SK-N-SH (cell line): ENCODE results near the gene CST9. TPM values are rescaled to one million over a fixed set of nuclear protein-coding genes. Genes with fewer than 3 reads are reported as not detected.

Experiments
- CTCF ChIA-PET: fragments of 300-600, 350-600 bp; formaldehyde crosslinking; extraction: SDS; loops from one replicate; lab custom pipeline; 2021; lab: Yijun Ruan, JAX
- POLR2A ChIA-PET: fragments of 350-600 bp; sonication (Branson Sonifier 250); formaldehyde crosslinking; extraction: SDS; loops from one replicate; lab custom pipeline; 2020; ENCODE audit warnings: antibody characterized with exemption, inconsistent platforms; lab: Yijun Ruan, JAX
- DNase-seq: peaks from one replicate; pipeline ENCODE4 v3.0.0; 2012
- H2AFZ ChIP-seq: fragments of 200-600 bp; sonication (generic); 2 replicates; pipeline ENCODE4 v1.8.1; 2016; ENCODE audit warnings: antibody characterized with exemption, mild to moderate bottlenecking, low read depth
- H3F3A ChIP-seq: fragments of 200-600 bp; sonication (generic); replicated peaks from 2 replicates; pipeline ENCODE3; 2016; ENCODE audit warnings: antibody characterized with exemption, mild to moderate bottlenecking; ENCODE audit not compliant: insufficient read depth
- H3K27ac ChIP-seq, 2 experiments: fragments of 200-500 bp in 1 of 2; fragments of 200-600 bp in 1 of 2; sonication (Bioruptor generic) in 1 of 2; sonication (generic), shearing (Covaris generic) in 1 of 2; 2 replicates each; pipeline versions ENCODE4 v1.5.1 to v1.6.1; 2014 to 2016; ENCODE audit warnings: low read depth in 2 of 2, inconsistent platforms in 1 of 2, low read length in 1 of 2, mild to moderate bottlenecking in 1 of 2, mixed read lengths in 1 of 2
- H3K27me3 ChIP-seq: fragments of 200-600 bp; sonication (generic), shearing (Covaris generic); 2 replicates; pipeline ENCODE4 v1.6.1; 2016; ENCODE audit warnings: mixed run types; ENCODE audit not compliant: insufficient read depth
- H3K36me3 ChIP-seq, 2 experiments: fragments of 200-500 bp in 1 of 2; fragments of 200-600 bp in 1 of 2; sonication (Bioruptor generic) in 1 of 2; sonication (generic) in 1 of 2; replicated peaks in 1 of 2; 2 replicates each; pipeline versions ENCODE3 to v1.5.1; 2014 to 2016; ENCODE audit warnings: low read length in 1 of 2, mild to moderate bottlenecking in 1 of 2; ENCODE audit not compliant: insufficient read depth in 2 of 2, control insufficient read depth in 1 of 2
- H3K4me1 ChIP-seq, 2 experiments: fragments of 200-500 bp in 1 of 2; fragments of 200-600 bp in 1 of 2; sonication (Bioruptor generic) in 1 of 2; sonication (generic), shearing (Covaris generic) in 1 of 2; 2 replicates each; pipeline versions ENCODE4 v1.5.1 to v1.6.1; 2014 to 2016; ENCODE audit warnings: low read depth in 1 of 2, low read length in 1 of 2, mixed run types in 1 of 2; ENCODE audit not compliant: insufficient read depth in 2 of 2, control insufficient read depth in 1 of 2
- H3K4me2 ChIP-seq: fragments of 200-600 bp; sonication (generic), shearing (Covaris generic); 2 replicates; pipeline ENCODE4 v1.6.1; 2017; ENCODE audit warnings: mixed run types
- H3K4me3 ChIP-seq, 2 experiments: fragments of 200-500 bp in 1 of 2; fragments of 200-600 bp in 1 of 2; sonication (Bioruptor generic) in 1 of 2; sonication (generic), shearing (Covaris generic) in 1 of 2; 2 replicates each; pipeline versions ENCODE4 v1.5.1 to v1.8.1; 2014 to 2016; ENCODE audit warnings: low read depth in 2 of 2, inconsistent platforms in 1 of 2, low read length in 1 of 2, mild to moderate bottlenecking in 1 of 2, mixed read lengths in 1 of 2, moderate library complexity in 1 of 2
- H3K79me2 ChIP-seq: fragments of 200-600 bp; sonication (generic); 2 replicates; pipeline ENCODE4 v1.8.1; 2017; ENCODE audit warnings: mild to moderate bottlenecking; ENCODE audit not compliant: insufficient read depth
- H3K9ac ChIP-seq: fragments of 200-600 bp; sonication (generic); 2 replicates; pipeline ENCODE4 v1.6.1; 2017; ENCODE audit warnings: mixed run types
- H3K9me2 ChIP-seq: fragments of 200-600 bp; sonication (generic); 2 replicates; pipeline ENCODE4 v1.6.1; 2017; ENCODE audit warnings: mixed run types
- H3K9me3 ChIP-seq: fragments of 200-600 bp; sonication (generic); 2 replicates; pipeline ENCODE4 v1.6.1; 2017; ENCODE audit warnings: mixed run types, mild to moderate bottlenecking, moderate library complexity
- H4K20me1 ChIP-seq: fragments of 200-600 bp; sonication (generic); 2 replicates; pipeline ENCODE4 v1.6.1; 2017; ENCODE audit warnings: mild to moderate bottlenecking, mixed run types; ENCODE audit not compliant: insufficient read depth
- ELF1 ChIP-seq: IDR thresholded peaks from 2 replicates; pipeline ENCODE4 v1.4.0; 2012
- FOSL2 ChIP-seq: IDR thresholded peaks from 2 replicates; pipeline ENCODE4 v1.4.0; 2012; ENCODE audit warnings: low read depth, mild to moderate bottlenecking, moderate library complexity, borderline replicate concordance
- FOXJ3 ChIP-seq: sonication (generic); formaldehyde crosslinking; IDR thresholded peaks from 2 replicates; pipeline ENCODE4 v1.5.1; 2020; ENCODE audit warnings: mild to moderate bottlenecking, missing genetic modification reagents
- FOXM1 ChIP-seq: IDR thresholded peaks from 2 replicates; pipeline ENCODE4 v1.4.0; 2012; ENCODE audit warnings: low read depth, mild to moderate bottlenecking
- GABPA ChIP-seq: IDR thresholded peaks from 2 replicates; pipeline ENCODE4 v1.4.0; 2012; ENCODE audit warnings: low read depth, mild to moderate bottlenecking
- NFIC ChIP-seq: IDR thresholded peaks from 2 replicates; pipeline ENCODE4 v1.4.0; 2012; ENCODE audit warnings: borderline replicate concordance
- PBX3 ChIP-seq: IDR thresholded peaks from 2 replicates; pipeline ENCODE4; 2012
- POLR2AphosphoS5 ChIP-seq: IDR thresholded peaks from 2 replicates; pipeline ENCODE4 v1.6.1; 2012; ENCODE audit warnings: low read depth, low read length
- RAD21 ChIP-seq: IDR thresholded peaks from 2 replicates; pipeline ENCODE4 v1.6.1; 2012; ENCODE audit warnings: mild to moderate bottlenecking, low read length
- RFX5 ChIP-seq: IDR thresholded peaks from 2 replicates; pipeline ENCODE4 v1.6.1; 2012; ENCODE audit warnings: mild to moderate bottlenecking, improper control_type of control experiment, low read length
- RXRA ChIP-seq: IDR thresholded peaks from 2 replicates; pipeline ENCODE4 v1.4.0; 2012; ENCODE audit warnings: low read depth, mild to moderate bottlenecking, borderline replicate concordance
- WGBS: methylation state at CpG from one replicate; pipeline ENCODE4 v1.1.6; 2017; ENCODE audit warnings: low lambda C conversion rate; 5-methylcytosine and 5-hydroxymethylcytosine counted together
- polyA plus RNA-seq, 3 experiments: library from polyadenylated mRNA; depleted of rRNA; stranded (reverse); fragments of >200 nt; gene quantifications; 2 replicates each; pipeline ENCODE4 v1.2.3, GENCODE V29; 2012
- TF ChIP-seq, protein P1 (sequence below): IDR thresholded peaks from 2 replicates; pipeline ENCODE4 v1.4.0; 2012; ENCODE audit warnings: low read depth, borderline replicate concordance
- TF ChIP-seq, protein P2 (sequence below): fragments of 150-350 bp; IDR thresholded peaks from 2 replicates; pipeline ENCODE4 v1.6.1; 2017; ENCODE audit warnings: antibody characterized with exemption, low read length, low read depth, borderline replicate concordance
- TF ChIP-seq, protein P3 (sequence below): IDR thresholded peaks from 2 replicates; pipeline ENCODE4 v1.6.1; 2012; ENCODE audit warnings: mild to moderate bottlenecking, low read depth, low read length, moderate library complexity

Gene CST9
- polyA plus RNA-seq, 1 of the 3 experiments (the other 2 are of a cell fraction) = not detected

DNA sequence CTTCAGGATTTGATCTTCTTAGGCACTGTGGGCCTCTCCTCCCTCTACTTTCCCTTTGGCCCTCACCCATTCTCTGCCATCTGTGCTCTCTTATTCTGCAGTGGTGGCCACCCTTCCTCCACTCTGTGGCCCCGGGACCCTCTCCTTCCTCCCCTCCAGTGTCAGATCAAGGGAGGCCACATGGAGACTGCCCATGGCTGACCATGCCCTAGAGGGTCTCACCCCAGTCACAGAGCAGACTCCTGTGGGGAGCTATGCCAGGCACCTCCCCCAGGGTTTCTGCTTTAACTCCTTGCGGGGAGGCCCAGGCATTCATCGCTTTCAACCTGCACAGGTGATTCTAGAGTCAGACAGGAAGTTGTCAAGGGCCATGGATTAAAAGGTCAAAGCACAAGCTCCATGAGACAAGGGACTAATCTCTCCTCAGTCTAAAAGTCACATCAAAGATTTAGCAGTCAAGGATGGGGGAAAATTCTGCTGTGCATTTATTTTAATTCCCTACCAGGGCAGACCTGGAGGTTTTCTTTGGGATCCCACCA is 47.8 kb upstream of the CST9 start (continued):
- TF ChIP-seq, protein P1, sequence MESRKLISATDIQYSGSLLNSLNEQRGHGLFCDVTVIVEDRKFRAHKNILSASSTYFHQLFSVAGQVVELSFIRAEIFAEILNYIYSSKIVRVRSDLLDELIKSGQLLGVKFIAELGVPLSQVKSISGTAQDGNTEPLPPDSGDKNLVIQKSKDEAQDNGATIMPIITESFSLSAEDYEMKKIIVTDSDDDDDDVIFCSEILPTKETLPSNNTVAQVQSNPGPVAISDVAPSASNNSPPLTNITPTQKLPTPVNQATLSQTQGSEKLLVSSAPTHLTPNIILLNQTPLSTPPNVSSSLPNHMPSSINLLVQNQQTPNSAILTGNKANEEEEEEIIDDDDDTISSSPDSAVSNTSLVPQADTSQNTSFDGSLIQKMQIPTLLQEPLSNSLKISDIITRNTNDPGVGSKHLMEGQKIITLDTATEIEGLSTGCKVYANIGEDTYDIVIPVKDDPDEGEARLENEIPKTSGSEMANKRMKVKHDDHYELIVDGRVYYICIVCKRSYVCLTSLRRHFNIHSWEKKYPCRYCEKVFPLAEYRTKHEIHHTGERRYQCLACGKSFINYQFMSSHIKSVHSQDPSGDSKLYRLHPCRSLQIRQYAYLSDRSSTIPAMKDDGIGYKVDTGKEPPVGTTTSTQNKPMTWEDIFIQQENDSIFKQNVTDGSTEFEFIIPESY = no peak

DNA sequence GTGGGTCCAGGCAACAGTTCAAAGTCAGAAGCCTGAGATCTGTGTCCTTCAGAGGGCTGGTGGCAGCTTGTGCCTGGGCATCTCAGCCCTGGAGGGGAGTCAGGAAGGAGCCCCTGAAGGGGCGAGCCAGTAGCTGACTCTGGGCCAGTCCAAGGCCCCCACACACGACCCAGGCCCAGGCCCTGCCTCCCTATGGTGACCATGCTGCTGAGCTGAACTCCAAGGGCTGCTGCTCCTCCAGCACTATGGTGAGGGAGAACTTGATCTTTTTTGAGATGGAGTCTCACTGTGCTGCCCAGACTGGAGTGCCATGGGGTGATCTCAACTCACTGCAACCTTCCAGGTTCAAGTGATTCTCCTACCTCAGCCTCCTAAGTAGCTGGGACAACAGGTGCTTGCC is 47.2 kb upstream of the CST9 start:
- H4K20me1 ChIP-seq = no peaks in the 10 kb centered on the region
- no peak overlapping the region for H2AFZ ChIP-seq
- no peaks in the 10 kb centered on the region for H3F3A ChIP-seq
- no peak overlapping the region for H3K4me2 ChIP-seq
- 0% methylated on average over 2 of the region's 2 CpGs for WGBS
- no peak overlapping the region for H3K9ac ChIP-seq
- no peak for DNase-seq
- ChIA-PET CTCF (no interaction called here), POLR2A (no interaction called here)
- H3K36me3 ChIP-seq = no peaks in the 10 kb centered on the region
- H3K4me3 ChIP-seq = no peak overlapping the region
- H3K9me3 ChIP-seq = no peaks in the 10 kb centered on the region
- TF ChIP-seq, protein P2, sequence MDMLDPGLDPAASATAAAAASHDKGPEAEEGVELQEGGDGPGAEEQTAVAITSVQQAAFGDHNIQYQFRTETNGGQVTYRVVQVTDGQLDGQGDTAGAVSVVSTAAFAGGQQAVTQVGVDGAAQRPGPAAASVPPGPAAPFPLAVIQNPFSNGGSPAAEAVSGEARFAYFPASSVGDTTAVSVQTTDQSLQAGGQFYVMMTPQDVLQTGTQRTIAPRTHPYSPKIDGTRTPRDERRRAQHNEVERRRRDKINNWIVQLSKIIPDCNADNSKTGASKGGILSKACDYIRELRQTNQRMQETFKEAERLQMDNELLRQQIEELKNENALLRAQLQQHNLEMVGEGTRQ = no peak
- no peak for TF ChIP-seq GABPA
- TF ChIP-seq FOXJ3 (CRISPR knock-in tag) = no peak
- TF ChIP-seq PBX3 = no peak
- no peak for TF ChIP-seq RFX5
- TF ChIP-seq FOXM1 = no peak
- TF ChIP-seq RXRA = no peak
- TF ChIP-seq RAD21 = no peak
- no peak for TF ChIP-seq NFIC
- TF ChIP-seq POLR2AphosphoS5 = no peak
- no peak for TF ChIP-seq FOSL2
- TF ChIP-seq, protein P1 = no peak
- TF ChIP-seq ELF1 = no peak
- TF ChIP-seq, protein P3, sequence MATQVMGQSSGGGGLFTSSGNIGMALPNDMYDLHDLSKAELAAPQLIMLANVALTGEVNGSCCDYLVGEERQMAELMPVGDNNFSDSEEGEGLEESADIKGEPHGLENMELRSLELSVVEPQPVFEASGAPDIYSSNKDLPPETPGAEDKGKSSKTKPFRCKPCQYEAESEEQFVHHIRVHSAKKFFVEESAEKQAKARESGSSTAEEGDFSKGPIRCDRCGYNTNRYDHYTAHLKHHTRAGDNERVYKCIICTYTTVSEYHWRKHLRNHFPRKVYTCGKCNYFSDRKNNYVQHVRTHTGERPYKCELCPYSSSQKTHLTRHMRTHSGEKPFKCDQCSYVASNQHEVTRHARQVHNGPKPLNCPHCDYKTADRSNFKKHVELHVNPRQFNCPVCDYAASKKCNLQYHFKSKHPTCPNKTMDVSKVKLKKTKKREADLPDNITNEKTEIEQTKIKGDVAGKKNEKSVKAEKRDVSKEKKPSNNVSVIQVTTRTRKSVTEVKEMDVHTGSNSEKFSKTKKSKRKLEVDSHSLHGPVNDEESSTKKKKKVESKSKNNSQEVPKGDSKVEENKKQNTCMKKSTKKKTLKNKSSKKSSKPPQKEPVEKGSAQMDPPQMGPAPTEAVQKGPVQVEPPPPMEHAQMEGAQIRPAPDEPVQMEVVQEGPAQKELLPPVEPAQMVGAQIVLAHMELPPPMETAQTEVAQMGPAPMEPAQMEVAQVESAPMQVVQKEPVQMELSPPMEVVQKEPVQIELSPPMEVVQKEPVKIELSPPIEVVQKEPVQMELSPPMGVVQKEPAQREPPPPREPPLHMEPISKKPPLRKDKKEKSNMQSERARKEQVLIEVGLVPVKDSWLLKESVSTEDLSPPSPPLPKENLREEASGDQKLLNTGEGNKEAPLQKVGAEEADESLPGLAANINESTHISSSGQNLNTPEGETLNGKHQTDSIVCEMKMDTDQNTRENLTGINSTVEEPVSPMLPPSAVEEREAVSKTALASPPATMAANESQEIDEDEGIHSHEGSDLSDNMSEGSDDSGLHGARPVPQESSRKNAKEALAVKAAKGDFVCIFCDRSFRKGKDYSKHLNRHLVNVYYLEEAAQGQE = no peak
- H3K9me2 ChIP-seq = no peaks in the 10 kb centered on the region
- H3K4me1 ChIP-seq = no peaks in the 10 kb centered on the region
- no peaks in the 10 kb centered on the region for H3K27me3 ChIP-seq
- no peak overlapping the region for H3K27ac ChIP-seq
- H3K79me2 ChIP-seq = no peaks in the 10 kb centered on the region
